HG03060 (cell line): ENCODE data around the gene TRIM8.

Experiments used
- ATAC-seq: cut with Tn5 transposase; IDR thresholded peaks from one replicate; pipeline ENCODE4 v1.9.1; 2021; ENCODE audit warnings: low read depth, moderate number of reproducible peaks; ENCODE audit not compliant: unreplicated experiment

Gene TRIM8

GRCh38 chr10:102615361-102615760 is 28.9 kb upstream of the TRIM8 start:
- ATAC-seq: no peak

- no peak for ATAC-seq
These were observed 28.1 kb upstream of the TRIM8 start for GRCh38 chr10:102616066-102616770.

DNA sequence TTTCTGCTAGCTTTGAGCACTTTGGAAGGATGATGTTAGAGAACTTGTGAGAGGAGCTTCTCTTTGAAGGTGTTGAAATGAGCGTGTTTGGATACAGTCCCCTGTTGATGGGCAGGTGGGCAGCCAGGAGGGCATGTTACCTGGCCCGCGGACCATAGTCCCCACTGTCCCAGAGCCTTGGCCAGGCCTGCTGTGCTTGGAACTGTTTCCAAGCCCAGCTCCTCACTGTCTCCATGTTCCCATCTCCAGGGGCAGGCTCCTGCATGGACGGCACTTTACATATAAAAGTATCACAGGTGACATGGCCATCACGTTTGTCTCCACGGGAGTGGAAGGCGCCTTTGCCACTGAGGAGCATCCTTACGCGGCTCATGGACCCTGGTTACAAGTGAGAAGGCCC is 27.2 kb upstream of the TRIM8 start:
- no peak for ATAC-seq

DNA sequence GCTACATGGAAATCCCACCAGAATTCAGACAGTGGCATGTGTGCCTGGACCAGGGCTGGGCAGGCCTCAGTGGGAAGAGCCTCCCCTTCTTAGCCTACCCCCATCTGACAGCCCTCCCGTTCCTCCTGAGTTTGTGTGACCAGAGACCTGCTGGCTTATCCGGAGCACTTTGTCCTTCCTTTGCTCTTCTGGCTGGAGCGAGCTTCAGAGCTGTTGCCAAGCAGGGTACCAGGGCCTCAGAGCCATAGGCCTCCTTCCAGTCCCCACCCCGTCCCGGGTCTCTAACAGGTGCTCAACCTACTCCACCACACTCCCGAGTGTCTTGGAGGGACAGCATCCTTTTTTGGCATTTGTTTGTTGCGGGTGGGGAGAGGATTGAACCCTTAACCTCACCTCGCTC is 26.5 kb upstream of the TRIM8 start:
- ATAC-seq: no peak

DNA sequence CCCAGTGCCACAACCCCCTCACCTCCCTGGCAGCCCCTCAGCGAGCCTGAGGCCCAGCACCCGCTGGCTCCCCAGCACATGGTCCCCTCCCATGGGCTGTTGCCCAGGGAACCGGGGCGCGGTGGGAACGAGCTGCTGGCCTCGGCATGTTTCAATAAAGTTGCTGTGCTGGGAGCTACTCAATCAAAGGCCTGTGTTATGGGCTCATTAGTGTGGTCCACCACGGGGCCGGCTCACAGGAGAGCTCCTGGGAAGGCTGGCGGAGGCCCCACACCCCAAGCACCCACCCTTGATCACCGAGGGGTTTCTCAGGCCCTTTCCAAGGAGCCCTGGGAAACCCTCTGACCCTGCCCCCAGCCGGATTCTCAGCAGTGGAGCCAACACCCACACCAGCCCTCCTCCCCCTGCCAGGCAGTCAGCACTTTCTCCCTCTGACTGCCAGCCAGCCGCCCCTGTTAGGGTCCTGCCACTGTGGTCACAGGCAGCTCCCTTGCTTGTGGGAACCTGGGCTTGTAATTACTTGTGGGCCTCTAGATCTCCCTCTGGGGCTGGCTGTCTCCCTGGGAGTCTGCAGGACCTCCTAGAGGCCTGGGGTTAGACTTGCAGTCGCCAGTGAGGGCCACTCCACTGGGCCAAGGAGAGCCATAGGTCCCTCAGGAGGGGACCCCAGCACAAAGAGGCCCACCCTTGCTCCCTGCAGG is 24.8 kb upstream of the TRIM8 start:
- ATAC-seq: no peak

GRCh38 chr10:102620138-102620590 is 24.1 kb upstream of the TRIM8 start:
- no peak for ATAC-seq

- ATAC-seq: no peak
These were observed 23.5 kb upstream of the TRIM8 start for GRCh38 chr10:102620591-102621442.

- ATAC-seq: no peak
These were observed 22.6 kb upstream of the TRIM8 start for GRCh38 chr10:102621443-102622325.

- ATAC-seq: no peak
These were observed 20.2 kb upstream of the TRIM8 start for GRCh38 chr10:102624094-102624493.

DNA sequence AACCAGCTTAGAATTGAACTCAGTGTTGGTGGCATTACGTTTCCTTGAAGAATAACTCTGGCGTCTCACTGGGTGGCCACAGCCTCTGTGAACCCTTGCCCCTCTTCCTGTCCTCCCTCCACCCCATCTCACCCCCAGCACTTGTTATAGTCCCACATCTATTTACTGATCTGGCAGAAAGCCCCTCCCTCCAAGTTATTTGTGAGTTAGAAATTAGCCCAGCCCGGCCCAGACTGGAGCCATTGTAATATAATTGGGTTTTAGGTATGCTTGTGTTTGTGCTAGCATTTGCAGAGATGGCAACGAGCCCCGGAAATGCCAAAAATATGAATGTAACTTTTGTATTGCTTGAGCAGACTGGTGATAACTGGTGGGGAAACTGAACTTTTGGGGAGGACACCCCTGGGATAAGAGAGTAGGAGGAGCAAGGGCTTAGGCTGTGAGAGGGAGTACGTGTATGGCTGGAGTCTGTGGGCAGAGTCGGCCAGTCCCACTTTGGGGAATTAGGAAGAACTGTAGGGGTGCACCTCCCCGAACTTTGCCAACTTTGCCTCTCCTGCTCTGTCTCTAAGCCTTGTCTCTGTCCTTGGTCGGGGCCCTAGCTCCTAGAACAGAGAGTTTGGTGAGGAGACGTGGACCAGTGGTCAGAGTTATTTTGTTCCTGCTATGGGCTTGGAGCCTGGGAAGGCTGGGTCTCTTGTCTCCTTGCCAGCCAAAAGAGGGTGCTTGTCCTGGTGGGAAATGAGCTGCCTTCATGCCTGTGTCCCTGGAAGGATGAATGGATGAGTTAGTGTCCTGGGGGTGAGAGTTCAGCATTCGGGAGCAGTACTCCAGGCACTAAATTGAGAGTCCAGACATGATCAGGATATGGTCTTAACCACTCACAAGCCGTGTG is 19.3 kb upstream of the TRIM8 start:
- ATAC-seq: no peak

DNA sequence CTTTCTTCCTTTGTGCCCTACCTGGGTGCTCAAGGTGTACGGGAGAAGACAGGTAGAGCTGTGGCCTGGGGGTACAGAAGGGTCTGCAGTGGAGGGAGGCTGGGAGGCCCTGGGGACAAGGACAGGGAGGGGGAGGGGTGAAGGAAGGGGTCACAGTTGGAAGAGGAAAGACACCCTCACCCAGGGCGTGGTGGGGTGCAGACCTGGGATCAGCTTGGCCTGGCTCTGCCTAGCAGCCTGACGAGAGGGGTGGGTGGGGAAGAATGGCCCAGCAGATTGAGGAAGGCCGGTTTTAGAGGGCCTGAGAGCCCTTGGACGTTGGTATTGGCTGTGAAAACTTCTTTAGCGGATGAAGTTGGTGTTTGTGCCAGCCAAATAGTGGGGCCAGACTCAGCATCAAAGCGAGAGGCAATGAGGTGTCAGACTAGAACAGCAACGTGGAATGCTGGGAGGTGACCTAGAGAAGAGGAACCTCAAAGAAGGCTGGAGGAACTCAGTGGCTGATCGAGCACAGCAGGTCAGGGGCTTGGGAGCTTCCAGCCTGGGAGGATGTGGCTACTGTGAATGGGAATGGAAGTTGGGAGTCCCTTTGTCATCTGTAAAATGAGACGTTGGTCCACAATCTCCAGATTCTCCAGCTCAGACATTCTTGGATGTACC is 18.1 kb upstream of the TRIM8 start:
- no peak for ATAC-seq

DNA sequence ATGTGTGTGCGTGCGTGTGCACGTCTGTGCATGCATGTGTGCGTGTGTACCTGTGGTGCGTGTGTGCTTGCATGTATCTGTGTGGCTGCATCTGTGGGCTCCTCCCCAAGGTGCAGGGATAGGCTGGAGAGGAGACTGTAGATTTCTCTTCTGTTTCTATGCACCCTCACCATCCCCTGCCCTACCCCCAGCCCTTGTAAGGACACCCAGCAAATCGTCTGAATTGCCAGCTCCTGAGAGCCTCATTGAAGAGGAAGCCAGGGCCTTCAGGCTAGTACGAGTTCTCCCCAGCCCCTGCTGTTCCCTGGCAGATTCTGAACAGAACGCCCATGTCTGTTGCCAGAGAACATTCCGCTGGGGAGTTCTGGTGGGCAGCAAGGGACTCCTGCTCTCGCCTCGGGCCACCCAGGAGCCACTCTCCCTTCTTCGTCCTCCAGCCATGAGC is 17.0 kb upstream of the TRIM8 start:
- no peak for ATAC-seq

- ATAC-seq: no peak
These were observed 16.5 kb upstream of the TRIM8 start for GRCh38 chr10:102627736-102628293.

DNA sequence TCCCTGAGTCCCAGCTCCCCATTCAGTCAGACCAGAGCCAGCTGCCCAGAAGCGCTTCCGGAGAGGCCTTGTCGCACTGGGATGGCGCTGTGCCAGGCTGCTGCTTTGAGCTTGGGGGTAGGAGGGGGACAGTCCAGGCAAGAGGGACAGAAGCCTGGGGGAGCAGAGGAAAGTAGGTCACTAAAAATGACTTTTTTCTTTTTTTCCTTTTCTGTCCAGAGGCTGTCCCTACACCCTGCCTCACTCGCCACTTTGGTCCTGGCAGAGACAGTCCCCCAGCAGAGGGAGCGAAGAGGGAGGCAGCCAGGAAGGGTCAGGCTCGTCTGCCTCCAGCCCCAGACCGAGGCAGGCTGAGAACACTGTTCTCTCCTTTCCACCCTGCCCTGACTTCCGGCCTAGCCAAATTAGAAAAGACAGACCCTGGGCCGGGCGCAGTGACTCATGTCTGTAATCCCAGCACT is 15.8 kb upstream of the TRIM8 start:
- ATAC-seq: no peak

DNA sequence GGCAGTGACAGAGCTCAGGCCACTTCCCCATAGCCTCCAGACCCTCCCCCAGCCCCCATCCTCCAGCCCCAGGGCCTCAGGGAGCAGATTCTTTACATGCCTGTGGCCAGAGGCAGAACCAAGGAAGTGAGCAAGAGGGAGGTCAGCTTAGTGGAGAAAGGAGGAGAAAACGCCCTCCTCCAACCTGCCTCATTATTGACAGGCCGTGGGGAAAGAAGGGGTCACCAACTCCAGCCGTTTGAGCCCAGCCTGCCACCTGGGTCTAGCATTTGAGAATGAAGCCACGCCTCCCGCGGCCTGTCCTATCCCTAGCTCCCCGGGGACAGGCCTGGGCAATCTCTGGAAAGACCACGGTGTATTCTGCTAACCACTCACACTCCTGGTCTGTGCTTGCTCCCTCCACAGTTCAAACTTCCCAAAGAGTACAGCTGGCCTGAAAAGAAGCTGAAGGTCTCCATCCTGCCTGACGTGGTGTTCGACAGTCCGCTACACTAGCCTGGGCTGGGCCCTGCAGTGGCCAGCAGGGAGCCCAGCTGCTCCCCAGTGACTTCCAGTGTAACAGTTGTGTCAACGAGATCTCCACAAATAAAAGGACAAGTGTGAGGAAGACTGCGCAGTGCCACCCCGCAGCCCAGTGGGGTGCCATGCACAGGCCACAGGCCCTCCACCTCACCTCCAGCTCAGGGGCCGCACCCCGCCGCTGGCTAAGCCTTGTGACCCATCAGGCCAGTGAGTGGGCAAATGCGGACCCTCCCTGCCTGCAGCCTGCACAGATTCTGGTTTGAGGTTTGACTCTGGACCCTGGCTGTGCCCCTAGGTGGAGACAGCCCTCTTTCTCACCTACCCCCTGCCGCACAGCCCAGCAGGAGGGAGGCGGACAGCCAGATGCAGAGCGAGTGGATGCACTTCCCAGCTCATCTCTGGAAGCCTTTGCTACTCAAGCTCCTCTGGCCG is 14.3 kb upstream of the TRIM8 start:
- ATAC-seq: no peak

DNA sequence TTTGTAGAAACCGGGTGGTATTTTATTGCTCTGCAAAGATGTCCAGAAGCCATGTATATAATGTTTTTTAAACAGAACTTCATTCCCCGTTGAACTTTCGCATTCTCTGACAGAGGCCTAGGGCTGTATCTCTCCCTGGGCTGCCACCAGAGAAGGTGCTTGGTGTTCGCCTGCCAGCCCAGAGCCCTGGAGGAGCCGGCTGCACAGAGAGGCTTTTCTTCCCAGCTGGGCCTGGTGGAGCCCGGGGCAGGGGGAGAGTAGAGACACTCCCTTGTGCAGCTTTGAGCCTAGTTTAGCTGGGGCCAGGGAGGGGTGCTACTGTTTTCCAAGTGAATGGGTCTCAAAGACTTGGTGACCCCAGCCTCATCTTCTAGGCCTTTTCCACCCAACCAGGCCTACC is 13.6 kb upstream of the TRIM8 start:
- no peak for ATAC-seq
